Endodermal cell (in vitro differentiated cells): Measurements from ENCODE around the gene ASIP. TPM values are rescaled to one million over a fixed set of nuclear protein-coding genes. Genes with fewer than 3 reads are reported as not detected.

Source experiments
- DNase-seq: peaks from one replicate; pipeline ENCODE4 v3.0.0-alpha.2; 2017
- H3K27ac ChIP-seq: 2 replicates; pipeline ENCODE4 v1.5.1; 2013; ENCODE audit warnings: mild to moderate bottlenecking, low read depth, low read length, moderate library complexity
- H3K27me3 ChIP-seq: 2 replicates; pipeline ENCODE4 v1.6.1; 2013; ENCODE audit warnings: mild to moderate bottlenecking, low read length, moderate library complexity; ENCODE audit not compliant: insufficient read depth, control insufficient read depth, poor library complexity, severe bottlenecking
- H3K36me3 ChIP-seq: 2 replicates; pipeline ENCODE4 v1.7.0; 2013; ENCODE audit warnings: mild to moderate bottlenecking, low read length, moderate library complexity; ENCODE audit not compliant: control insufficient read depth, insufficient read depth
- H3K4me1 ChIP-seq: one replicate; pipeline ENCODE4 v1.7.0; 2013; ENCODE audit warnings: low read length; ENCODE audit not compliant: control insufficient read depth, insufficient read depth
- H3K4me3 ChIP-seq: 2 replicates; pipeline ENCODE4 v1.5.1; 2013; ENCODE audit warnings: mild to moderate bottlenecking, low read length, moderate library complexity
- H3K9ac ChIP-seq: 2 replicates; pipeline ENCODE4 v1.6.1; 2013; ENCODE audit warnings: mild to moderate bottlenecking, low read length, moderate library complexity; ENCODE audit not compliant: poor library complexity, severe bottlenecking; ENCODE audit errors: extremely low read depth
- H3K9me3 ChIP-seq: 2 replicates; pipeline ENCODE4 v1.6.1; 2013; ENCODE audit warnings: mild to moderate bottlenecking, low read length, moderate library complexity; ENCODE audit not compliant: control insufficient read depth
- H3K27ac Mint-ChIP-seq: 2 replicates; pipeline ENCODE4 v1.8.0; 2020; ENCODE audit warnings: mixed read lengths
- H3K27me3 Mint-ChIP-seq: 2 replicates; pipeline ENCODE4 v1.8.0; 2021; ENCODE audit warnings: mild to moderate bottlenecking, mixed read lengths; ENCODE audit not compliant: insufficient read depth
- H3K36me3 Mint-ChIP-seq: 2 replicates; pipeline ENCODE4 v1.8.0; 2020; ENCODE audit warnings: low read depth, mixed read lengths
- H3K4me1 Mint-ChIP-seq: 2 replicates; pipeline ENCODE4 v1.8.0; 2020; ENCODE audit warnings: mixed read lengths
- H3K4me3 Mint-ChIP-seq: 2 replicates; pipeline ENCODE4 v1.8.0; 2020; ENCODE audit warnings: mild to moderate bottlenecking, moderate library complexity, mixed read lengths
- H3K9me3 Mint-ChIP-seq: 2 replicates; pipeline ENCODE4 v1.8.0; 2020; ENCODE audit warnings: mild to moderate bottlenecking, mixed read lengths
- WGBS, 2 experiments: methylation state at CpG; one replicate each; pipeline versions ENCODE4 v1.1.5 to v1.1.7; 2013; ENCODE audit warnings: missing lambda C conversion rate in 2 of 2, mixed read lengths in 1 of 2; ENCODE audit not compliant: insufficient coverage in 1 of 2, insufficient read length in 1 of 2; 5-methylcytosine and 5-hydroxymethylcytosine counted together
- total RNA-seq, 2 donors: library from RNA; stranded (reverse); fragmentation: NEBNext Ultra II Directional in 1 of 2; extraction: Animal tissue kit (Norgen Biotek cat#: 25700) in 1 of 2; gene quantifications; 2 replicates in 1 of 2; 3 replicates in 1 of 2; pipeline ENCODE4 v1.2.1, GENCODE V29; 2021
- TF ChIP-seq, protein P1 (sequence below): fragments of 200-600 bp; sonication (generic); conservative IDR thresholded peaks from 2 replicates; pipeline ENCODE4 v1.5.0; 2021; ENCODE audit warnings: antibody characterized with exemption, mild to moderate bottlenecking

The ASIP gene
- total RNA-seq, 2 donors from 2014 or later: not detected

DNA sequence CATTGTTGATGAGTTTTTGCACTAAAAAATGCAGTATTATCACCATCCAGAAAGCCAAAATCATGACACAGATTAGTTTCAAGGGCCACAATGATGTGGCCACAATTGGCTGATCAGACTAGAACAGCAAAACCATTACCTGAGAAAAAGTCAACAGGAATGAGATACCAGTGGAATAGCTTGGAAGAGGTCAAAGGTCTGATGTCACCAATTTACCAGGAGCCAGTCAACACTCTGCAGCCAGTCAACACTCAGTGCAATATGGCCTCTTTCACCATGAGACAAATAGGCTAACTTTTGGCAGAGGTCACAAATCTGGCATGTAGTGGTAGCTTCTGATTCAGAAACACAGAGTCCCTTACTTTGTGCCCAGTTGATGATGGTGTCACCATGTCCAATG, 7.5 kb upstream of the ASIP start:
- no peaks in the 10 kb centered on the region for H3K36me3 Mint-ChIP-seq
- no peak overlapping the region for H3K4me3 Mint-ChIP-seq
- H3K27me3 Mint-ChIP-seq: peaks cover 21% of the 10 kb centered on the region

DNA sequence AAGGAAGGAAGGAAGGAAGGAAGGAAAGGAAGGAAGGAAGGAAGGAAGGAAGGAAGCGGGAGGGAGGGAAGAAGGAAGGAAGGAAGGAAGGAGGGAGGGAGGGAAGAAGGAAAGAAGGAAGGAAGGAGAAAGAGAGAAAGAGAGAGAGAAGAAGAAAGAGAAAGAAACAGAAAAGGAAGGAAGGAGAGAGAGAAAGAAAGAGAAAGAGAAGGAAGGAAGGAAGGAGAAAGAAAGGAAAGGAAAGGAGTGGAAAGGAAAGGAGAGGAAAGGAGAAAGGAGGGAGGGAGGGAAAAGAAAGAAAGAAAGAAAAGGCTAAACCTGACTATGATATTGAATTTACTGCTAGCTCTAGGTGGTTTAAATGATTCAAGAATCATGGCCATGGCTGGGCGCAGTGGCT, 5.3 kb upstream of the ASIP start:
- WGBS, 2 experiments: 95% methylated on average over 2 of the region's 2 CpGs

More for the DNA sequence above, 7.5 kb upstream of the ASIP start:
- Histone ChIP-seq H3K4me1 (no peaks in the 10 kb centered on the region), H3K9me3 (peaks cover 21% of the 10 kb centered on the region), H3K36me3 (no peaks in the 10 kb centered on the region), H3K9ac (no peak overlapping the region), H3K27me3 (no peaks in the 10 kb centered on the region), H3K4me3 (no peak overlapping the region), H3K27ac (no peak overlapping the region)
- DNase-seq: no peak
- TF ChIP-seq, protein P1, sequence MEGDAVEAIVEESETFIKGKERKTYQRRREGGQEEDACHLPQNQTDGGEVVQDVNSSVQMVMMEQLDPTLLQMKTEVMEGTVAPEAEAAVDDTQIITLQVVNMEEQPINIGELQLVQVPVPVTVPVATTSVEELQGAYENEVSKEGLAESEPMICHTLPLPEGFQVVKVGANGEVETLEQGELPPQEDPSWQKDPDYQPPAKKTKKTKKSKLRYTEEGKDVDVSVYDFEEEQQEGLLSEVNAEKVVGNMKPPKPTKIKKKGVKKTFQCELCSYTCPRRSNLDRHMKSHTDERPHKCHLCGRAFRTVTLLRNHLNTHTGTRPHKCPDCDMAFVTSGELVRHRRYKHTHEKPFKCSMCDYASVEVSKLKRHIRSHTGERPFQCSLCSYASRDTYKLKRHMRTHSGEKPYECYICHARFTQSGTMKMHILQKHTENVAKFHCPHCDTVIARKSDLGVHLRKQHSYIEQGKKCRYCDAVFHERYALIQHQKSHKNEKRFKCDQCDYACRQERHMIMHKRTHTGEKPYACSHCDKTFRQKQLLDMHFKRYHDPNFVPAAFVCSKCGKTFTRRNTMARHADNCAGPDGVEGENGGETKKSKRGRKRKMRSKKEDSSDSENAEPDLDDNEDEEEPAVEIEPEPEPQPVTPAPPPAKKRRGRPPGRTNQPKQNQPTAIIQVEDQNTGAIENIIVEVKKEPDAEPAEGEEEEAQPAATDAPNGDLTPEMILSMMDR: no peak
- Mint-ChIP-seq H3K9me3 (peaks cover 18% of the 10 kb centered on the region), H3K27ac (no peak overlapping the region), H3K4me1 (no peaks in the 10 kb centered on the region)

DNA sequence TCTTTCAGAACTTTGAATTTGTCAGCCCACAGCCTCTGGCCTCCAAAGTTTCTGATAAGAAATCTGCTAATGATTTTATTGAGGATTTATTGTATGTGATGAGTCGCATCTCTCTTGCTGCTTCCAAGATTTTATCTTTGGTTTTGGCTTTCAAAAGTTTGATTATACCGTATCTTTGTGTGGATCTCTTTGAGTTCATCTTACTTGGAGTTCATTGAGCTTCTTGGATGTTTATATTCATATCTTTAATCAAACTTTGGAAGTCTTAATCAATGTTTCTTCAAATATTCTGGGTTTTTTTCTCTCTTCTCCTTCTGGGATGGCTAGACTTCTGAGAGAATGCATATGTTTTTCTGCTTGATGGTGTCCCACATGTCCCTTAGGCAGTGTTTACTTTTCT, 3.3 kb upstream of the ASIP start:
- H3K4me1 ChIP-seq: no peaks in the 10 kb centered on the region
- H3K9me3 Mint-ChIP-seq: peaks cover 20% of the 10 kb centered on the region
- H3K27ac ChIP-seq: no peak overlapping the region
- no peaks in the 10 kb centered on the region for H3K36me3 ChIP-seq
- H3K27ac Mint-ChIP-seq: no peak overlapping the region
- no peaks in the 10 kb centered on the region for H3K36me3 Mint-ChIP-seq
- H3K9ac ChIP-seq: no peak overlapping the region
- H3K9me3 ChIP-seq: peaks cover 21% of the 10 kb centered on the region
- H3K4me3 Mint-ChIP-seq: no peak overlapping the region
- H3K4me3 ChIP-seq: no peak overlapping the region
- DNase-seq: no peak
- TF ChIP-seq, protein P1: no peak
- 85 to 95% methylated on average over 1 to 2 of the region's 2 CpGs for whole genome bisulfite sequencing, 2 experiments
- H3K27me3 ChIP-seq: no peaks in the 10 kb centered on the region
- H3K27me3 Mint-ChIP-seq: peaks cover 28% of the 10 kb centered on the region
- H3K4me1 Mint-ChIP-seq: peaks cover 4% of the 10 kb centered on the region

More for the DNA sequence above, 5.3 kb upstream of the ASIP start:
- Mint-ChIP-seq H3K36me3 (no peaks in the 10 kb centered on the region), H3K27me3 (peaks cover 28% of the 10 kb centered on the region), H3K4me3 (no peak overlapping the region), H3K4me1 (no peaks in the 10 kb centered on the region), H3K27ac (no peak overlapping the region), H3K9me3 (peaks cover 20% of the 10 kb centered on the region)
- Histone ChIP-seq H3K4me3 (no peak overlapping the region), H3K4me1 (no peaks in the 10 kb centered on the region), H3K27ac (no peak overlapping the region), H3K9ac (no peak overlapping the region), H3K9me3 (peaks cover 21% of the 10 kb centered on the region), H3K27me3 (no peaks in the 10 kb centered on the region), H3K36me3 (no peaks in the 10 kb centered on the region)
- DNase-seq: no peak
- TF ChIP-seq, protein P1: no peak
